Endothelial cell of umbilical vein (primary cell): ENCODE measurements around the gene TEKT1.

Experiments
- EZH2 ChIP-seq: IDR thresholded peaks from 2 replicates; pipeline ENCODE4 v1.6.1; 2012; ENCODE audit warnings: borderline replicate concordance, low read depth, mild to moderate bottlenecking, moderate library complexity, low read length, inconsistent platforms; ENCODE audit not compliant: severe bottlenecking
- FOS ChIP-seq: IDR thresholded peaks from 2 replicates; pipeline ENCODE4 v1.6.1; 2011; ENCODE audit warnings: mild to moderate bottlenecking, low read length, moderate library complexity, borderline replicate concordance; ENCODE audit not compliant: insufficient read depth
- MYC ChIP-seq: IDR thresholded peaks from one replicate; pipeline ENCODE4 v1.6.1; 2011; ENCODE audit warnings: mild to moderate bottlenecking, low read depth, low read length
- TF ChIP-seq, protein P1 (sequence below), 2 donors: IDR thresholded peaks; 1 replicate in 1 of 2; 2 replicates in 1 of 2; pipeline ENCODE4 v1.5.1; 2011; ENCODE audit warnings: low read length in 2 of 2, mild to moderate bottlenecking in 2 of 2, moderate library complexity in 2 of 2, control low read depth in 1 of 2, inconsistent platforms in 1 of 2, low read depth in 1 of 2; ENCODE audit not compliant: insufficient read depth in 1 of 2; ENCODE audit errors: extremely low read depth in 1 of 2

DNA sequence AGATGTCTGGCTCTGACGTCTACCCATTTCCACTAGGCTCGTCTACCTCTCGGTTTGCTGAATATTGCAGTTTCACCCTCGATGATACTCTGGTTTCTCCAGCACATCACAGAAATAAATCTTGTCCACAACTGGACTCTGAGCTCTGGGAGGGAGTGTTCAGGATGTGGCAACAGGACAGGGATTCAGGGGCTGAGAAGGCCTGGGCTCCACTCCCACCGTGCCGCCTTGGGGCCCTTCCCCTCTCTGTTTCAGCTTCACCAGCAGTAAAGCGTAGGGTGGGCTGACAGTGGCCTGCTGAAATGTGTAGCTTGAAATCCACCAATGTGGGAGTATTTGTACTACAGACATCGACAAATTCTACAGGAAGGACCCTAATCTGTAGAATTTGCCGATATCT is 20.0 kb downstream of the TEKT1 start:
- TF ChIP-seq, protein P1, sequence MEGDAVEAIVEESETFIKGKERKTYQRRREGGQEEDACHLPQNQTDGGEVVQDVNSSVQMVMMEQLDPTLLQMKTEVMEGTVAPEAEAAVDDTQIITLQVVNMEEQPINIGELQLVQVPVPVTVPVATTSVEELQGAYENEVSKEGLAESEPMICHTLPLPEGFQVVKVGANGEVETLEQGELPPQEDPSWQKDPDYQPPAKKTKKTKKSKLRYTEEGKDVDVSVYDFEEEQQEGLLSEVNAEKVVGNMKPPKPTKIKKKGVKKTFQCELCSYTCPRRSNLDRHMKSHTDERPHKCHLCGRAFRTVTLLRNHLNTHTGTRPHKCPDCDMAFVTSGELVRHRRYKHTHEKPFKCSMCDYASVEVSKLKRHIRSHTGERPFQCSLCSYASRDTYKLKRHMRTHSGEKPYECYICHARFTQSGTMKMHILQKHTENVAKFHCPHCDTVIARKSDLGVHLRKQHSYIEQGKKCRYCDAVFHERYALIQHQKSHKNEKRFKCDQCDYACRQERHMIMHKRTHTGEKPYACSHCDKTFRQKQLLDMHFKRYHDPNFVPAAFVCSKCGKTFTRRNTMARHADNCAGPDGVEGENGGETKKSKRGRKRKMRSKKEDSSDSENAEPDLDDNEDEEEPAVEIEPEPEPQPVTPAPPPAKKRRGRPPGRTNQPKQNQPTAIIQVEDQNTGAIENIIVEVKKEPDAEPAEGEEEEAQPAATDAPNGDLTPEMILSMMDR (IDR thresholded peaks at IDR 0.05; ENCODE audit: extremely low read depth in 1 of 2, insufficient read depth in 1 of 2, low read depth in 1 of 2, low read length in 2 of 2) = no peak
- TF ChIP-seq MYC = no peak
- no peak for TF ChIP-seq EZH2
- TF ChIP-seq FOS = no peak
